ENCODE data around the gene RSPH9. TPM values are rescaled to one million over a fixed set of nuclear protein-coding genes. Genes with fewer than 3 reads are reported as not detected.
"Not testable (repeated sequence)": the region's sequence is repeated elsewhere in the genome, so short reads cannot be mapped to it uniquely, and the experiment has no call there.

The RSPH9 gene
- polyA plus RNA-seq, 1 donor: 0.51 TPM

- no peak for DNase-seq (ENCODE audit: low read depth)
Measured at GRCh38 chr6:43687079-43687436, 42.2 kb downstream of the RSPH9 start.

DNA sequence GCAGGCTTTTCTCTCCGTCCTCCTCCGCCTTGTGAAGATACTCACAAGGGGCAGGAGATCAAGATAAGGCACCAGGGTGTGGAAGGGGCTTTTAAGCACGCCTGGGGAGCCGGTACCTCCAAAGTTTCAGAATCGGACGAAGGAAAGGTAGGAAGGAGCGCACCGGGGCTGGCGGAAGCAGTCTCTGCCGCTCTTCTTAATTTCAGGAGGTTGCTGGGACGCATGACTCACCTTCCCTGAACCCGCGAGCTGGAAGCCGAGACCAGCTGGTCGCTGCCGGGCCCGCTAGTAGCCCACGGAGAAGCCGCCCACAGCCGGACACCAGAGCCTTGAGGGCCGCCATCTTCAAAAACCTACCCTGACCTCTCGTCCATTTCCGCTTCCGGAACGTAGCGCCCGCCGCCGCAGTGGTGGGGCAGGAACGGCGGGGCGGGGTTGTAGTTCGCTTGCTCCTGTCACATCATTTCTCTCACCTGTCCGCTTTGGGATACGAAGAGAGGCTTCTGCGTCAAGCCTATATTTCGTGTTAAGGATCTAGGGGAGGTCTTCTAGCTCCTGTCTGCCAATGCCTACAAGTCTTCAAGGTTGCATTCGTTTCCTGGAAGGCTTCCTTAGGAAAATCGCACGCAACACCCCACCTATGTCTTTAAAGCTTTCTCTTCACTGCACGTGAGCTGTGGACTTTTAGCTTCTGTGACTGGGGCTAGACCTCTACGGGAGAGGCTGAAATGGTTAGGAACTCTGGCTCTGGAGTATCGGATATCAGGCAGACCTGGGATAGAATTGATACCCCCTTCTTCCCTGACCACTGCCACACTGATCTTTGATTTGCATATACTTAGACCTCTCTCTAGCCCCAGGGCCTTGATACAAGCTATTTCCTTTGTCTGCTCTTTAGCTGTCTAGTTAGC is 42.9 kb downstream of the RSPH9 start, which contains the start of gene MRPS18A:
Gene MRPS18A (minus strand): TSS at position 355 of the 911 bp plus-strand sequence. CDS start 12 bp downstream, at position 343.
- DNase-seq (ENCODE audit: low read depth): no peak

GRCh38 chr6:43689421-43689820 is 44.6 kb downstream of the RSPH9 start:
- no peak for DNase-seq (ENCODE audit: low read depth)

GRCh38 chr6:43695215-43695966 is 50.6 kb downstream of the RSPH9 start:
- DNase-seq (ENCODE audit: low read depth): no peak

GRCh38 chr6:43695967-43696291 is 51.1 kb downstream of the RSPH9 start:
- no peak for DNase-seq (ENCODE audit: low read depth)

GRCh38 chr6:43697421-43697820 is 52.6 kb downstream of the RSPH9 start:
- no peak for DNase-seq (ENCODE audit: low read depth)

GRCh38 chr6:43698584-43699349 is 53.9 kb downstream of the RSPH9 start:
- no peak for DNase-seq (ENCODE audit: low read depth)

DNA sequence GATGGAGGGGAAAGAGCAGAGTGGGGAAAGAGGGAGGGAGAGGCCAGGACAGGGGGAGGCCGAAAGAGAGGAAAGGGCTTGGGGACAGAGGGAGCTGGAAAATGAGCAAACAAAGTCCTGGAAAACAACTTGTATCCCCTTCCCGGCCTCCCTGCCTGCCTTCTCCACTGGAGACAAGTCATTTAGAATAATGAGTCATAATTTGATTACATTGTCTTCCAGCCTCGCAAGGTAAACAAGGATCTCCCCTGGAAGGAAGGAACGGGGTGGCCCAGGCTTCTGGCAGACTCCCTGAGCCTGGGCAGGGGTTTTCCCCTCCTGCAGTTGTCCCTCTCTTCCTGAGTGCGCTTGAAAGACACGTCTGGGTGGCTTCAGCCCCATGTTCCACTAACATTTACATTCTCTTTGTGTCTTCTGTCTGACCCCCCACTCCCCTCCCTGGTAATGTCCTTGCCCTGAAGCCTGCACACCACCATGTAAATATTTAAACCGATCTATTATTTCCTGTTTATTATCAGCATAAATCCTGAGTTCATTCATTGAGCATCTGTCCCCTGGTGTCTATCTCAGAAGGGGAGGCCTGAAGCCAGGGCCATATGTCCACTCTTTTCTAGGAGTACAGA is 54.8 kb downstream of the RSPH9 start:
- DNase-seq (ENCODE audit: low read depth): no peak

DNA sequence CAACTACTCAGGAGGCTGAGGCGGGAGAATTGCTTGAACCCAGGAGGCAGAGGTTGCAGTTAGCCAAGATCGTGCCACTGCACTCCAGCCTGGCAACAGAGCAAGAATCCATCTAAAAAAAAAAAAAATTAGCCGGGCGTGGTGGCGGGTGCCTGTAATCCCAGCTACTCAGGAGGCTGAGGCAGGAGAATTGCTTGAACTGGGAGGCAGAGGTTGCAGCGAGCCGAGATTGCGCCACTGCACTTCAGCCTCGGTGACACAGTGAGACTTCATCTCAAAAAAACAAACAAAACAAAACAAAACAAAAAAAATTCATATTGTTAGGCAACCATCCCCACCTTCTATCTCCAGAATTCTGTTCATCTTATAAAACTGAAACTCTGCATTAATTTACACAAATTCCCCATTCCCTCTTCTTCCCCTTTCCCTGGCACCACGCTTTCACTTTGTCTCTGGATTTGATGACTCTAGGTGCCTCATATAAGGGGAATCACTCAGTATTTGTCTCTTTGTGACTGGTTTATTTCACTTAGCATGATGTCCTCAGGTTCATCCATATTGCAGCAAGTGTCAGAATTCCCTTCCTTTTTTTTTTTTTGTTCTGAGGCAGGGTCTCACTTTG is 56.2 kb downstream of the RSPH9 start:
- not testable (repeated sequence) for DNase-seq (ENCODE audit: low read depth)

DNA sequence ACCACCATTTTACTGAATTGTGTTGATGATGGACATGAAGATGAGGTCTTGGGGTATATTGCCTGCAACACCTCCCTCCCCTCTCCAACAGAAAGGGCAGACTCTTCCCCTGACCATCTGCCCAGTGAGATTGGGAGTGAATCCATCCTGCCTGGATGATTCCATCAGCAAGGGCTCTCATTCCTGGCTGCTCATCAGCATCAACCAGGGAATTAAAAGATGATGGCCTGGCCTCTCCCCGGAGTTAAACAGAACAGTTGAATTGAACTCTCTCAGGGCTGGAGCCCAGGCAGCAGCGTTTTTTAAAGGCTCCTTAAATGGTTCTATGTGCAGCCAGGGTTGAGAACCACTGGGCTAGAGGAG is 57.3 kb downstream of the RSPH9 start:
- no peak for DNase-seq (ENCODE audit: low read depth)

- no peak for DNase-seq (ENCODE audit: low read depth)
Measured at GRCh38 chr6:43702534-43703440, 58.0 kb downstream of the RSPH9 start.

DNA sequence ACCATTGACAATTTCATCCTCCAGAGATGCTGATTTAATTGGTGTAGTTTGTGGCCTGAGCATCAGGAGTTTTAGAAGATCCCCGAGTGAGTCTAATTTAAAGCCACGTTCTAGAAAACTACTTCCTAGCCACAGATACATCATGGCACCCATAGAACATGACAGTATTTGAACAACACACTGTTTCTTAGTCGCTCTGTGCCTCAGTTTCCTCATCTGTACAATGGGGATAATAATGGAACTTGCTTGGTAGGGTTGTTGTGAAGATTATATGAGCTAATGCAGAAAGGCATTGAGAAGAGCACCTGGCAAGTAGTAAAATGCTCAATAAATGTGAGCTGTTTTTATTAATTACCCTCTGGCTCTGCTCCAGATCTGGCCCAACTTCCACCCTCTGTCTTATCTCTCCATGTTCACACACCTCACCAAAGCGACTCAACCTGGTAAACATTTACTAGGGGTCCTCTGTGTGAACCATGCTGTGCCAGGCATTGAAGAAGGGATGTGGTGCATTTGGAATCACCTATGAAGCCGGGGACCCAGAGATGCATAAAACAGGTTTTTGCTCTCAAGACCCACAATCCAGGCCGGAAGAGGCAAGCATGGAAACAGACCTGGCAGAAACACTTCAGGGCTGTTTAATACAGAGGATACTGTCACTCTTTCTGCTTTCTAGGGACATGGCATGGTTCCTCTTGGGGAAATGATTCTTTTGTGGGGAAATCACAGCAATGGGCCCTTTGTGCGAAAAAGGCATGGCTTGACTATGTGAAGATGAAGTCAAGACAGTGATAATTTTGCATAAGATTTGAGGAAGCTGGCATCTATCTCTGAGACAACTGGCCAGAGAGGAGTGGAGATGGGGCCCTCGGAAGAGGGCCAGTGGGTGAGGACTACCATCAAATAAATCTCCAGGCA is 58.9 kb downstream of the RSPH9 start:
- no peak for DNase-seq (ENCODE audit: low read depth)

- DNase-seq (ENCODE audit: low read depth): no peak
Measured at GRCh38 chr6:43705996-43706395, 61.2 kb downstream of the RSPH9 start.

- no peak for DNase-seq (ENCODE audit: low read depth)
Measured at GRCh38 chr6:43706788-43707187, 62.0 kb downstream of the RSPH9 start.

GRCh38 chr6:43707269-43707668 is 62.4 kb downstream of the RSPH9 start:
- no peak for DNase-seq (ENCODE audit: low read depth)

DNA sequence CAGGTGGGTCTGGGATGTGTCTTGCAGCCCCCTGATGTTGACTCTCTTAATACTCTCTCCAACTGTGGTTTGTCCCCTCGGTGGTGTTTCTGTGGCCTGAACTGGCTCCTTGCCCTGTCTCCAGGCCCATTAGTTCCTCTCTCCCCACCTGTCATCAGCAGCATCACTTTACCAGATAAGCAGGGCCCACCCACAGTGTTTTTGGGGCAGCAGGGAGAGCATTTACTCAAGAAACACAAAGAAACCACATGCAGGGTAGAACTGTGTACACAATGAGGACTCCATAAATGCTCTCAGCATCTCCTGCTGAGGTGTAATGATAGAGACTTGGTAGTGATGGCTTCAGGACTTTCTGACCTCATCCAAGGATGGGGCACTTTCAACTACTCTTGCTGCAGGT is 62.9 kb downstream of the RSPH9 start:
- no peak for DNase-seq (ENCODE audit: low read depth)

DNA sequence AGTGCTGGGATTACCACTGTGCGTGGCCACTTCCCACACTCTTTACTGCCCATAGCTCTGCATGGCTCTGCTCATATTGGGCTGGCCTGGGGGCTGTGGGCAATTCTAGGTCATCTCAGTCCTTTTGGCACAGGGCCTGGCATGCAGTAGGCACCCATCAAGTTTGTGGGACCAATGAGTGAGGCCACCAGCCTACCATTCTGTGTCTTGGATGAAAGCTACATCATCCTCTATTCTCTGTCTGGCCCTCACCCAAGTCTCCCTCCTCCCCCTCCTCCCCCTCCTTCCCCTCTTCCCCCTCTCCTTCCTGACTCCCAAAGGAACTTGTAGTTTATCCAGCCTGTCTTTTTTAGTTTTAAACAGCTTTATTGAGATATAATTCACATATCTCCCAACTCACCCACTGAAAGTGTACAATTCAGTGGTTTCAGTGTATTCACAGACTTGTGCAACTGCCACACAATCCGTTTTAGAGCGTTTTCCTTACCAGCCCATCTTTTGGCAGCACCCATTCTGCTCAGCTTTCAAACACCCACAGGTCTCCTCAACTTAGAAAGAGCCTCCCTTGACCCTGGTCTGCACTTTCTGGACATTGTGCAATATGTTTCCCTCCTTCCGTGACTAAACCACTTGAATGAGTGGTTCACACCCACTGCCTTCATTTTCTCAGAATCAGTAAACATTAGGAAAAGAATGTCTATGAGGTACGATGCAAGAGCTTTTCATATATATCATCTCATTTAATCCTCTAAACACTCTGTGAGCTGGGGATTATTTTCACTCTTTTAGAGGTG is 64.2 kb downstream of the RSPH9 start:
- DNase-seq (ENCODE audit: low read depth): no peak

GRCh38 chr6:43709654-43710303 is 64.9 kb downstream of the RSPH9 start:
- no peak for DNase-seq (ENCODE audit: low read depth)
